Astrocyte of the cerebellum (primary cell): Measurements from ENCODE around the gene ACACB.

Experiments used
- DNase-seq: peaks from one replicate; pipeline ENCODE4 v3.0.0-alpha.2; 2011; ENCODE audit warnings: low read depth
- H3K4me3 ChIP-seq: 2 replicates; pipeline ENCODE4 v1.5.1; 2011; ENCODE audit warnings: mild to moderate bottlenecking, low read depth, low read length, moderate library complexity
- CTCF ChIP-seq: IDR thresholded peaks from 2 replicates; pipeline ENCODE4 v1.5.1; 2012; ENCODE audit warnings: low read length, low read depth, moderate library complexity, mild to moderate bottlenecking; ENCODE audit errors: missing control alignments
- in situ Hi-C: cut with HindIII; loops from 2 replicates; pipeline ENCODE4 v1.10.0; 2017; ENCODE audit warnings: low sequenced_read_pairs

Gene ACACB

GRCh38 chr12:109301643-109302168 lies 185.3 kb downstream of the ACACB start:
- in situ Hi-C loops, result no loop called here
- no peak overlapping the region for H3K4me3 ChIP-seq
- no peak for DNase-seq
- TF ChIP-seq CTCF, result no peak

- in situ Hi-C loops, result no loop called here
- DNase-seq, result no peak
- TF ChIP-seq CTCF, result no peak
- H3K4me3 ChIP-seq, result no peak overlapping the region
These were observed 186.0 kb downstream of the ACACB start for GRCh38 chr12:109302358-109302757.

GRCh38 chr12:109302770-109303169 lies 186.4 kb downstream of the ACACB start:
- in situ Hi-C loops, result no loop called here
- DNase-seq, result no peak
- TF ChIP-seq CTCF, result no peak
- H3K4me3 ChIP-seq, result no peak overlapping the region

- TF ChIP-seq CTCF, result no peak
- in situ Hi-C loops, result no loop called here
- H3K4me3 ChIP-seq, result no peak overlapping the region
- no peak for DNase-seq
These were observed 188.1 kb downstream of the ACACB start for GRCh38 chr12:109304485-109304884.

GRCh38 chr12:109305547-109305946 lies 189.2 kb downstream of the ACACB start:
- H3K4me3 ChIP-seq, result no peak overlapping the region
- no peak for TF ChIP-seq CTCF
- DNase-seq, result no peak
- in situ Hi-C loops, result no loop called here

GRCh38 chr12:109307051-109307450 lies 190.7 kb downstream of the ACACB start:
- no peak for DNase-seq
- no peak overlapping the region for H3K4me3 ChIP-seq
- in situ Hi-C loops, result no loop called here
- no peak for TF ChIP-seq CTCF
